ENCODE measurements around the gene TP53TG3F.
"Not testable (repeated sequence)": the region's sequence is repeated elsewhere in the genome, so short reads cannot be mapped to it uniquely, and the experiment has no call there.

DNA sequence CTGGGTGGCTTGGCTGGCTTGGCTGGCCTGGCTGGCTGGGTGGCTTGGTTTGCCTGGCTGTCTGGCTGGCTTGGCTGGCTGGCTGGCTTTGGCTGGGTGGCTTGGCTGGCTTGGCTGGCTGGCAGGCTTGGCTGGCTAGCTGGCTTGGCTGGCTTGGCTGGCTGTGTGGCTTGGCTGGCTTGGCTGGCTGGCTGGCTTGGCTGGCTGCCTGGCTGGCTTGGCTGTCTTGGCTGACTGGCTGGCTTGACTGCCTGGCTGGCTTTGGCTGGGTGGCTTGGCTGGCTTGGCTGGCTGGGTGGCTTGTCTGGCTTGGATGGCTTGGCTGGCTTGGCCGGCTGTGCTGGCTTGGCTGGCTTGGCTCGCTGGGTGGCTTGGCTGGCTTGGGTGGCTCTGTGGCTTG is 32.2 kb downstream of the TP53TG3F start:
- TF ChIP-seq, protein P1, sequence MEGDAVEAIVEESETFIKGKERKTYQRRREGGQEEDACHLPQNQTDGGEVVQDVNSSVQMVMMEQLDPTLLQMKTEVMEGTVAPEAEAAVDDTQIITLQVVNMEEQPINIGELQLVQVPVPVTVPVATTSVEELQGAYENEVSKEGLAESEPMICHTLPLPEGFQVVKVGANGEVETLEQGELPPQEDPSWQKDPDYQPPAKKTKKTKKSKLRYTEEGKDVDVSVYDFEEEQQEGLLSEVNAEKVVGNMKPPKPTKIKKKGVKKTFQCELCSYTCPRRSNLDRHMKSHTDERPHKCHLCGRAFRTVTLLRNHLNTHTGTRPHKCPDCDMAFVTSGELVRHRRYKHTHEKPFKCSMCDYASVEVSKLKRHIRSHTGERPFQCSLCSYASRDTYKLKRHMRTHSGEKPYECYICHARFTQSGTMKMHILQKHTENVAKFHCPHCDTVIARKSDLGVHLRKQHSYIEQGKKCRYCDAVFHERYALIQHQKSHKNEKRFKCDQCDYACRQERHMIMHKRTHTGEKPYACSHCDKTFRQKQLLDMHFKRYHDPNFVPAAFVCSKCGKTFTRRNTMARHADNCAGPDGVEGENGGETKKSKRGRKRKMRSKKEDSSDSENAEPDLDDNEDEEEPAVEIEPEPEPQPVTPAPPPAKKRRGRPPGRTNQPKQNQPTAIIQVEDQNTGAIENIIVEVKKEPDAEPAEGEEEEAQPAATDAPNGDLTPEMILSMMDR (IDR thresholded peaks at IDR 0.05; ENCODE audit: extremely low read depth in 1 of 2, insufficient read depth in 1 of 2, low read depth in 1 of 2, low read length in 2 of 2): not testable (repeated sequence)
- TF ChIP-seq EZH2 (IDR thresholded peaks at IDR 0.05; ENCODE audit: borderline replicate concordance, low read depth, low read length, severe bottlenecking); POLR2A (IDR thresholded peaks at IDR 0.05; ENCODE audit: low read depth, low read length); POLR2AphosphoS5 (IDR thresholded peaks at IDR 0.05; ENCODE audit: insufficient read depth, low read depth, low read length); JUN (IDR thresholded peaks at IDR 0.05; ENCODE audit: borderline replicate concordance, insufficient read depth, insufficient read length, low read depth); MYC (IDR thresholded peaks at IDR 0.05; ENCODE audit: low read depth, low read length): not testable (repeated sequence)
- TF ChIP-seq, protein P2, sequence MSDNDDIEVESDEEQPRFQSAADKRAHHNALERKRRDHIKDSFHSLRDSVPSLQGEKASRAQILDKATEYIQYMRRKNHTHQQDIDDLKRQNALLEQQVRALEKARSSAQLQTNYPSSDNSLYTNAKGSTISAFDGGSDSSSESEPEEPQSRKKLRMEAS (IDR thresholded peaks at IDR 0.05; ENCODE audit: insufficient read depth, insufficient read length): not testable (repeated sequence)
